ENCODE results near the gene TMED1. TPM values are rescaled to one million over a fixed set of nuclear protein-coding genes. Genes with fewer than 3 reads are reported as not detected.
A peak's percentile ranks its signal among the peaks of the same experiment; 100 is the strongest.

TMED1 gene
- total RNA-seq, 1 donor from 2014 or later, result 17.8 TPM

DNA sequence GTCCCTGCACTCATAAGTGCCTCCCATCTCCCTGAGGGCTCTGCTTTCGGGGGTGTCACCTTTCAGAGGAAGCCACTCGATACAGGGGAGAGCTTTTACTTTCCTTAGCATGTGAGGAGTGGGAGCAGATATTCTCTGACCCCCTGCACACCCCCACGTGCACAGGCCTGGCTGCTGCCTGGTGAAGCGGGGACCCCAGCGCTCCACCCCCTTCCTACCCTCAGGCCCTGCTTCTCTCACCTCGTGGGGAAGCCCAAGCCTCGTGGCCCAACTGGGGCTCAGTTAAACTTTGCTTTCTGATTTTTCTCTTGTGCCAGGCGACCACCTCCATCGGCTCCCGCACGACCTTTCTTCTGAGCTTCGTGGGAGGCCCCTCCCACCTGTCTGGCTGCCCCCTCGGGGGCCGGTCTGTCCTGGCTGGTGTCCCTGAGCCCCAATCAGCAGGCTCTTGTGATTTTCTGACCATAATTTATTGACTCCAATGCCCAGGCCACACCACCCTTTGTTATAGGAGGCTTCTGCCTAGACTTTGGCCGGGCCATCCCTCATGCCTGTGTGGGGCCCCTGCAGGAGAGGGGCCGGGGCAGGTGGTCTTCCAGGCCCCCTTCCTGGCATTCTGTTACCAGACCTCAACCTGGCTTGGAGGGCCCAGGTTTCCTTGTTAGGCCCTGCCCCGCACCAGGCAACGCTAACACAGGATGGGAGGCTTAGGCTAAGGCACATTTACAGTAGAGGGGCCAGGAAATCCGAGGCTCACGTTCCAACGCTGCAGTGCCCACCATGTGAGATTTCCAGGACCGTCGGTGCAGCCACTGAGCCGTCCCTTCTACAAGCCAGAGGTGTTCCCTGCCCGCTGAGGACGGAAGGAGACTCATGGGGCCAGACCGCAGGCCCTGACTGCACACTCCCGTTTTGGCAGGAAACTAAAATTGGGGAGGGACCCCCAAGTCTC lies 3.7 kb downstream of the TMED1 start:
- DNase-seq, result no peak

DNA sequence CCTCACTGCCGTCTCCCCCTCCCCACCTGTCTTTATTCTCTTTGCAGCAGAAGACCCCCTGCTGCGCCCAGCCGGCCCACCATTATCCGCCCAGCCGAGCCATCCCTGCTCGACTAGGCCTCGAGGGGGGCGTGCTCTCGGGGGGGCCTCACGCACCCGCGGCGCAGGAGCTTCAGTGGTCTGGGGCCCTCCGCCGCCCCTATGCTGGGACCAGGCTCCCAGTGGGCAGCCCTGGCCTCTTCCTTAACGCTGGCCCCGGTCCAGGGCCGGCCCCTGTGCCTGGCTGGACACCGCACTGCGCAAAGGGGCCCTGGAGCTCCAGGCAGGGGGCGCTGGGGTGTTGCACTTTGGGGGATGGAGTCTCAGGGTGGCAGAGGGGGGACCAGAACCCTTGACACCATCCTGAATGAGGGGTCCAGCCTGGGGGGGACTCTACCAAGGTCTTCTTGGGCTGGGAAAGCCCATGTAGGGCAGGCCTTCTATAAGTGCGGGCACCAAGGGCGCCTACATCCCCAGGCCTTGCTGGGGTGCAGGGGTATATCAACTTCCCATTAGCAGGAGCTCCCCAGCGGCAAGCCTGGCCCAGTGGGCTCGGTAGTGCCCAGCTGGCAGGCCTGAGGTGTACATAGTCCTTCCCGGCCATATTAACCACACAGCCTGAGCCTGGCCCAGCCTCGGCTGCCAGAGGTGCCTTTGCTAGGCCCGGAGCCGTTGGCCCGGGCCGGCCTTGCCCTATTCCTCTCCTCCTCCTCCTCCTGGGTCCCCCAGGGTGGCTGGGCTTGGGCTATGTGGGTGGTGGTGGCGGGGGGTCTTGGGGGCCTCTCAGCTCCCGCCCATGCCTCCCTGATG lies 4.9 kb downstream of the TMED1 start:
- no peak for DNase-seq

GRCh38 chr19:10830370-10830769 lies 5.6 kb downstream of the TMED1 start:
- DNase-seq, result no peak

- DNase-seq, result no peak
Observed at GRCh38 chr19:10829967-10830366, 6.0 kb downstream of the TMED1 start.

GRCh38 chr19:10828981-10829821 lies 6.8 kb downstream of the TMED1 start:
- DNase-seq, result no peak

DNA sequence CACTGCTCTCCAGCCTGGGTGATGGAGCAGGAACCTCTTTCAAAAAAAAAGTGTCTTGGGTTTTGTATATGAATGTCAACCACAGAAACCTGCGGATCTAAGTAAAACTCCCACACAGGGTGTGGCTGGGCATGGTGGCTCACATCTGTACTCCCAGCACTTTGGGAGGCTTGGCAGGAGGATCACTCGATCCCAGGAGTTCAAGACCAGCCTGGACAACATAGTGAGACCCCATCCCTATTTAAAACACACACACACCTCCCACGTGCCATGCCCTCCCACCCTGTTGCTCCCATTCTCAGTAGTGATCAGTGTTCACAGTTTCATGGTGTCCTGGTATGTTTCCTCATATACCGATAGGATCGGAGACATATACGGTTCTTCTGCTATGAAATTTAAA lies 9.2 kb downstream of the TMED1 start:
- DNase-seq, result no peak

DNA sequence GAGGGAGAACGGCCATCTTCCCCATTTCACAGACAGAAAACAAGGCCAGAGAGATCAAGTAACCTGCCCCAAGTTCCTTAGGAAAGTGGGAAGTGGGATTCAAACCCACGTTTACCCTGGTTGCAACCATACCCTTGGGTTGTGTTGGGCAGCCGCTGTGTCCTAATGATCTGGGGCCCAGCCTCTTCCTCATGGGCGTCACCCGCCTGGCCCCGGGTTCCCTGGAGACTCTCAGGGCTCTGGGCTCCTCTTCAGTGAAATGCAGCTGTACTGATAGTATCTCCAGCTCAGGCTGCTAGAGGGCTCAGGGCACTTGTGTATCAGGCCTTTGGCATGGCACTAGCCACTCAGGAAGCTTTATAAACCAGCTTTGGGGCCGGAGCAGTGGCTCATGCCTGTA lies 9.8 kb downstream of the TMED1 start:
- DNase-seq, result no peak

- DNase-seq, result no peak
Observed at GRCh38 chr19:10823690-10824089, 12.3 kb downstream of the TMED1 start.

GRCh38 chr19:10820173-10820572 lies 15.8 kb downstream of the TMED1 start:
- no peak for DNase-seq

GRCh38 chr19:10819124-10820060 lies 16.6 kb downstream of the TMED1 start:
- no peak for DNase-seq

DNA sequence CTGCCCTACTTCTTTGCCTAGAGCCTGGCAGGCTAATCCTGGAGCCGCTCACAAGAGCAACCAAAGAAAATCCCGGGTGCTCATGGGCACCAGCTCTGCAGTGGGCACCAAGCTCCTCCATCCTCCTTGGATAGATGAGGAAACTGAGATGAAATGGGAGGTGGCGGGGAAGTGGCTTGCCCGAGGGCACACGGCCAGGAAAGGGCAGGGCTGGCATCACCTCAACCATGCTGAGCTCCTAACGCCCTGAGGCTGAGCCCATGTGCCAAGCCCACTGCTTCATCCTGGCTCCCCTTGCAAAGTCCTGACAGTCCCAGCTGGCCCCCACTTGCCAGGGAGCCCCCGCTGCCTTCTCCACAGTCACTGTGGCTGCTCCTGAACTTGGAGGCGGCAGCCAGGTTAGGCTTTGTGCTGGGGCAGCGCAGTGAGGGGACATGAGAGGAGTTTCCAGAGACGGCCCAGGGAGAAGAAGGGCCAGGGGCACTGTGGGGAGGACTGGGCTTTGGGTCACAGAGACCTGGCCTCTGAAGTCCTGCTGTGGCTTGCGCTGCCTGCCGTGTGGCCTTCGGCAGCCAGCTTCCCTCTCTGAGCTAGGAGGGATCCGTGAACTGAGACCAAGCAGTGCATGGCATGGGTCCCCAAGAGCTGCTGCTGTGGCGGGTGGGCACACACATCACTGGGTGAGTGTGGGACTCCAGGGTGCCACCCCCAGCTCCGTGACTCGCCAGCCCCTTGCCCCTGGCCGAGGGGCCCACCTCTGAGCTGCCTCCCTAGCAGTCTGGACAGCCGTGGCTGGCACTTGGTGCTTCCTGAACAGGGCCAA lies 17.5 kb downstream of the TMED1 start:
- DNase-seq, result no peak

DNA sequence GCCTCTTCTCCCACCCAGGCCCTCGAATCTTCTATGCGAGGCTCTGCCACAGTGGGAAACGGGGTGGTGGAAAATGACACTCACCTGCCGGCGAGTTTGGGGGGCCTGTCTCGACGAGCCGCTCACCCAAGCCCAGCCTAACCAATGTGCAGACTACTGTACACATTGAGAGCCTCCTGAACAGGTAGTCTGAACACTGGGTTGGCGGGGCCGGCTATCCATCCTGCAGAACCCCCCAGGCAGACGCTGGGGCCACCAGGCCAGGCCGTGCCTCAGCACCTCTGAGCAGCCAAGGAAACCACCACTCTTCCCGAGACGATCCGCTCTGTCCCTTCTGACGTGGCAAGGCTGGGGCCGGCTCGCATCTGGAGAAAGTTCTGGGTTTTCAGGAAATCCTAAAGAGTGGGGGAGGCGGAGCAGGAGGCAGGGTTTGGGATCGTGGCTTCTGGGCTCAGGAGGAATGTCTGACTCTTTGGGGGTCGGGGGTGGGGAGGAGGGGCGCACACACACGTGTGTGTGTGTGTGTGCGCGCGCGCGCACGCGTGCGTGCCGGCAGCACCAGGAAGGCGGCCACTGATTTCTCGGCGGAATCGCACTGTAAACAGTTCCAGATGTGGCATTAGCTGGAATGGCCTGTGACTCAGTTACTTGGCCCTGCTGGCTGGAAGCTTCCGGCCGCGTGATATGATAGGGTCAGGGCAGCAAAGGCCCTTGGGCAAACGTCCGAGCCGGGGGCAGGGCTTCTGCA lies 18.5 kb downstream of the TMED1 start:
- peak; percentile 98 for DNase-seq

DNA sequence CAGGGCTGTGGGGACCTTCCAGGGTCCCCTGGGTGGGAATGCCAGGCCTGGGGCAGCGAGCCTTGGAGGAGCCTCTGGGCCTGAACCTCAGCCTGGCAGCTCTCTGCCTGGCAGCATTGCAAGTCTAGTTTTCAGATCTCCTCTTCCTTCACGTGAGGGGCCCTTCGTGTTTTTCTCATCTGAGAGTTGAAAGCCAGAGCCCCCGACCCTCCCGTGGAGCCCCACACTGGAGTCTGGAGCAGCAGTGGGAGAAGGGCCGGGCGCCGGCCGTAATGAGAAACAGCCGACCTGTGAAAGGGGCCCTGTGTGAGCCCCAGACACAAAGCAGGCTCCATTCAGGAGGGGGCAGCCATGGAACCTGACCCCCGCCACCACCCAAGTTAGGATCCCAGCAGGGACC lies 19.3 kb downstream of the TMED1 start:
- DNase-seq, result no peak

- DNase-seq, result no peak
Observed at GRCh38 chr19:10815969-10816644, 19.9 kb downstream of the TMED1 start.

DNA sequence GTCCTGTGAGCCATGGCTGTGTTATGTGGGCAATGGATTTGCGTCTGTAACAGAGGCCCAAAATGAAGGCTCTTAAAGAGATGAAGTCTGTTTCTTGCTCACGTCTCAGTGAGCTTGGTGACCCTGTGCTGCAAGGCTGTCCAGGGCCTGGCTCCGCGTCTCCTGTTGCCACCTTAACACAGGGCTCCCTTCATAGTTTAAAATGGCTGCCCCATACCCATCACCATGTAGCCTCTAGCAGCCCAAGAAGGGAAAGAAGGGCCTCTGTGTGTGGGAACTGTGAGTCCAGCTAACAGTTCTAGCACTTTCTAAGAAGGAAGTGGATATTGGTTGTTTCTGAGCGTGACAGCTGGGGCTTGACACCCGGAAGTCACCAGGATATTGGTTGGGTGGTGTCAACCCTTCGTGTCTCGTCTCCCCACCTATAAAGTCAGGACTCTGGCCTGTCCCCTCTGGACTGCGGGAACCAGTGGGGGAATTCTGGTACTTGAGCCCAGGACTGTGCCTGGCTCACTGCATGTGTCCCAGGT lies 20.9 kb downstream of the TMED1 start:
- no peak for DNase-seq

- peak; percentile 28 for DNase-seq
Observed at GRCh38 chr19:10812902-10813404, 23.1 kb downstream of the TMED1 start.

DNA sequence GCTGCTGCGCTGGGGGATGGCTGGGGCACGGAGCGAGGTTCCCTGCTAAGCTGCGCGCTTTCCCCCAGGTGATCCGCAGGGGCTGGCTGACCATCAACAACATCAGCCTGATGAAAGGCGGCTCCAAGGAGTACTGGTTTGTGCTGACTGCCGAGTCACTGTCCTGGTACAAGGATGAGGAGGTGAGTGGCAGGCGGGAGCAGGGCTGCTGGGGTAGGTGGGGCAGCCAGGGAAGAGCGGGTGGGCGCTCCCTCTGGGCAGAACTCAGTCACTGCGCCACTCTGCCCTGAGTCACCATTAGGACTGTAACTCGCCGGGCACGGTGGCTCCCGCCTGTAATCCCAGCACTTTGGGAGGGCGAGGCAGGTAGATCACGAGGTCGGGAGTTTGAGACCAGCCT lies 23.8 kb downstream of the TMED1 start:
- DNase-seq, result no peak

DNA sequence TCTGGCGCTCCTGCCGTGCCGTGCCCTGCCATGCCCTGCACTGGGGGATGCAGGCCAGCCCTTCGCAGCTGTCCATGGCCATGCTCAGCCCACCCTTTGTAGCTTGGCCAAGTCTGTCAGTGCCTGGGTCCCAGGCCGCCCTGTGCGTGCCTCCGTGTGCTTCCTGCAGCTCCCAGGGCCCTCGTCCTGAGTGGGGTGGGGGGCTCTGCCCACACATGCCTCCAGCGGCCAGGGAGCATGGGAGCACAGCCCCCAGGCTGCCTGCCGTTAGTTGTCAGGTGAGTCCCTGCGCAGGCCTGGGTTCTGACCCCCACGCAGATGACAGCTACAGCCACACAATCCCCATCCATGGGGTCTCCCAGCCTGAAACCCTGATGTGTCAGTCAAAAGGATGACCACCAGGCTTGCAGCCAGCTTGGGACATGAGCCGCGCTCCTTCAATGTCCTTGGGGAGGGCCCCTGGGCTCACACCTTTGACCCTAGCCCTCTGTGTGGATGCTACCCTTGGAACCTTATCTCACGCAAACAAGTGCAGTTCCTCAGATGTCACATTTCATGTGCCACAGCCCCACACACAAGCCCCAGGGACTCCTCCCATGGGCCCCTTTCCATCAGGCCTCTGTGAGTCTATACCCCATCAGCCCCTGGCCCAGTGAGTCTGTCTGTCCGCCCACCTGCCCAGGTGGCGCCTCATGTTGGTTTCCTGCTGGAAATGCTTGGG lies 24.5 kb downstream of the TMED1 start:
- no peak for DNase-seq

All from skin of body (tissue), 2 donors.